ENCODE data around the gene ZFR. TPM values are rescaled to one million over a fixed set of nuclear protein-coding genes. Genes with fewer than 3 reads are reported as not detected.

The ZFR gene
- 25.8 TPM for total RNA-seq

GRCh38 chr5:32444431-32445286 lies at the start of gene ZFR:
TSS of gene ZFR (minus strand) at chr5:32444740. CDS start at chr5:32444658, 82 bp downstream.
- H3K27me3 ChIP-seq = no peaks in the 10 kb centered on the region
- intact Hi-C loops (cut with DNase I) = loop anchor here (2.0 to 5.0 kb wide), 3 partner anchors 132 to 996 kb away; partner anchors contain the start of genes MTMR12, SUB1 and TARS1
- no peaks in the 10 kb centered on the region for H3K36me3 ChIP-seq
- H3K4me3 ChIP-seq = peak within 1 kb of the TSS; percentile 82 to 92
- H3K27ac ChIP-seq = peak within 1 kb of the TSS; percentile 96 to 97
- peaks cover 3 to 21% of the 10 kb centered on the region in 2 donors for H3K4me1 ChIP-seq
- TF ChIP-seq CTCF (IDR thresholded peaks at IDR 0.05) = no peak
- peak; percentile 61 to 94 for DNase-seq (ENCODE audit: low spot score in 2 of 2)
- H3K9me3 ChIP-seq = no peaks in the 10 kb centered on the region

- no peak for TF ChIP-seq CTCF (IDR thresholded peaks at IDR 0.05)
- Histone ChIP-seq H3K9me3 (no peaks in the 10 kb centered on the region), H3K27ac (no peak overlapping the region), H3K4me3 (no peak overlapping the region), H3K27me3 (no peaks in the 10 kb centered on the region), H3K4me1 (peaks cover 0 to 5% of the 10 kb centered on the region in 2 donors), H3K36me3 (no peaks in the 10 kb centered on the region)
- intact Hi-C loops (cut with DNase I) = no loop called here
- no peak for DNase-seq (ENCODE audit: low spot score in 2 of 2)
Measured at GRCh38 chr5:32490972-32491557, 46.5 kb upstream of the ZFR start.

- intact Hi-C loops (cut with DNase I) = loop anchor here (1.0 to 10.0 kb wide), 5 partner anchors 95 to 935 kb away; partner anchors contain the start of gene SUB1
- Histone ChIP-seq H3K27ac (no peak overlapping the region), H3K27me3 (no peaks in the 10 kb centered on the region), H3K4me1 (peaks cover 0 to 5% of the 10 kb centered on the region in 2 donors), H3K4me3 (no peak overlapping the region), H3K9me3 (no peaks in the 10 kb centered on the region), H3K36me3 (no peaks in the 10 kb centered on the region)
- peak in 1 of 2 donors; percentile 86 for DNase-seq (ENCODE audit: low spot score in 2 of 2)
- peak; percentile 78 to 86 (median 81) for TF ChIP-seq CTCF (IDR thresholded peaks at IDR 0.05)
Measured at GRCh38 chr5:32489791-32490562, 45.4 kb upstream of the ZFR start.

GRCh38 chr5:32487424-32487823 lies 42.9 kb upstream of the ZFR start:
- Histone ChIP-seq H3K27ac (no peak overlapping the region), H3K9me3 (no peaks in the 10 kb centered on the region)
- intact Hi-C loops (cut with DNase I) = loop anchor here (10.0 kb wide), 1 partner anchor 937 kb away; no protein-coding TSS in a partner anchor

More at GRCh38 chr5:32487424-32487823, 42.9 kb upstream of the ZFR start:
- no peak for TF ChIP-seq CTCF (IDR thresholded peaks at IDR 0.05)
- Histone ChIP-seq H3K27me3 (no peaks in the 10 kb centered on the region), H3K4me1 (peaks cover 0 to 5% of the 10 kb centered on the region in 2 donors), H3K36me3 (no peaks in the 10 kb centered on the region), H3K4me3 (no peak overlapping the region)
- no peak for DNase-seq (ENCODE audit: low spot score in 2 of 2)
